OCI-LY1 (cell line): Measurements from ENCODE around the gene MLLT3.

Source experiments
- H2AFZ ChIP-seq: fragments of 200-600 bp; sonication (generic), shearing (Covaris generic); 2 replicates; pipeline ENCODE4 v1.6.0; 2014; ENCODE audit warnings: antibody characterized with exemption, mild to moderate bottlenecking, low read length
- H3F3A ChIP-seq: fragments of 200-600 bp; sonication (generic), shearing (Covaris generic); 2 replicates; pipeline ENCODE4 v1.6.0; 2014; ENCODE audit warnings: mild to moderate bottlenecking, antibody characterized with exemption, low read length, moderate library complexity; ENCODE audit not compliant: insufficient read depth
- H3K27ac ChIP-seq: fragments of 200-600 bp; sonication (generic); 2 replicates; pipeline ENCODE4 v1.5.1; 2014; ENCODE audit warnings: low read length, mixed run types, mild to moderate bottlenecking, low read depth; ENCODE audit not compliant: poor library complexity, severe bottlenecking
- H3K27me3 ChIP-seq: fragments of 200-600 bp; sonication (generic); 2 replicates; pipeline ENCODE4 v1.6.0; 2014; ENCODE audit warnings: antibody characterized with exemption, mild to moderate bottlenecking, low read length, moderate library complexity; ENCODE audit not compliant: insufficient read depth
- H3K36me3 ChIP-seq: fragments of 200-600 bp; sonication (generic); 2 replicates; pipeline ENCODE4 v1.6.1; 2014; ENCODE audit warnings: mild to moderate bottlenecking, antibody characterized with exemption, low read length, moderate library complexity, mixed read lengths; ENCODE audit not compliant: insufficient read depth
- H3K4me1 ChIP-seq: fragments of 200-600 bp; sonication (generic); 2 replicates; pipeline ENCODE4 v1.5.1; 2014; ENCODE audit warnings: mild to moderate bottlenecking, low read length, moderate library complexity; ENCODE audit not compliant: insufficient read depth, severe bottlenecking
- H3K4me2 ChIP-seq: fragments of 200-600 bp; sonication (generic), shearing (Covaris generic); 2 replicates; pipeline ENCODE4 v1.6.1; 2014; ENCODE audit warnings: low read length
- H3K4me3 ChIP-seq: fragments of 200-600 bp; sonication (generic); 2 replicates; pipeline ENCODE4 v1.5.1; 2014; ENCODE audit warnings: low read length, low read depth, mild to moderate bottlenecking, mixed read lengths; ENCODE audit not compliant: poor library complexity, severe bottlenecking
- H3K79me2 ChIP-seq: fragments of 200-600 bp; shearing (Covaris generic); 2 replicates; pipeline ENCODE4 v1.6.1; 2016; ENCODE audit warnings: mixed run types, low read length, mixed read lengths; ENCODE audit not compliant: insufficient read depth
- H3K9ac ChIP-seq: fragments of 200-600 bp; sonication (generic), shearing (Covaris generic); 2 replicates; pipeline ENCODE4 v1.6.1; 2014; ENCODE audit warnings: mild to moderate bottlenecking, low read length, mixed read lengths
- H3K9me2 ChIP-seq: fragments of 200-600 bp; sonication (generic), shearing (Covaris generic); 2 replicates; pipeline ENCODE4 v1.6.1; 2014; ENCODE audit warnings: low read depth, mild to moderate bottlenecking, low read length, mixed read lengths
- H3K9me3 ChIP-seq: fragments of 200-600 bp; shearing (Covaris generic); 2 replicates; pipeline ENCODE4 v1.6.1; 2014; ENCODE audit warnings: low read length, mixed read lengths
- H4K20me1 ChIP-seq: fragments of 200-600 bp; sonication (generic), shearing (Covaris generic); 2 replicates; pipeline ENCODE4 v1.6.0; 2016; ENCODE audit warnings: mild to moderate bottlenecking, low read length; ENCODE audit not compliant: insufficient read depth
- CTCF ChIP-seq: fragments of 200-600 bp; sonication (generic), shearing (Covaris generic); IDR thresholded peaks from 2 replicates; pipeline ENCODE4 v1.5.1; 2017; ENCODE audit warnings: mild to moderate bottlenecking, antibody characterized with exemption, low read length, moderate library complexity, mixed read lengths
- EZH2 ChIP-seq: fragments of 200-600 bp; sonication (generic), shearing (Covaris generic); IDR thresholded peaks from 2 replicates; pipeline ENCODE4 v1.8.0; 2017; ENCODE audit warnings: borderline replicate concordance, mixed run types, mild to moderate bottlenecking, antibody characterized with exemption, low read length, moderate library complexity, mixed read lengths

MLLT3 gene

GRCh38 chr9:20597862-20598261 is 24.4 kb downstream of the MLLT3 start:
- no peaks in the 10 kb centered on the region for H3K79me2 ChIP-seq
- H3K27ac ChIP-seq, result no peak overlapping the region
- H3K27me3 ChIP-seq, result no peaks in the 10 kb centered on the region
- H3F3A ChIP-seq, result no peaks in the 10 kb centered on the region
- H3K4me1 ChIP-seq, result no peaks in the 10 kb centered on the region
- no peak overlapping the region for H3K9ac ChIP-seq
- H3K36me3 ChIP-seq, result no peaks in the 10 kb centered on the region
- 0 out of 2 replicates have a peak, but pooled peaks cover 2% of the 10 kb centered on the region for H4K20me1 ChIP-seq
- H3K9me2 ChIP-seq, result no peaks in the 10 kb centered on the region
- no peaks in the 10 kb centered on the region for H3K9me3 ChIP-seq
- TF ChIP-seq CTCF (no peak), EZH2 (no peak)
- no peak overlapping the region for H3K4me3 ChIP-seq
- no peak overlapping the region for H3K4me2 ChIP-seq
- no peak overlapping the region for H2AFZ ChIP-seq

GRCh38 chr9:20594608-20595007 is 27.7 kb downstream of the MLLT3 start:
- Histone ChIP-seq H3K4me3 (no peak overlapping the region), H3F3A (no peaks in the 10 kb centered on the region), H3K27me3 (no peaks in the 10 kb centered on the region), H3K36me3 (no peaks in the 10 kb centered on the region), H3K9ac (no peak overlapping the region), H3K4me1 (no peaks in the 10 kb centered on the region), H3K9me3 (no peaks in the 10 kb centered on the region), H4K20me1 (no peaks in the 10 kb centered on the region), H3K4me2 (no peak overlapping the region), H3K27ac (no peak overlapping the region), H2AFZ (no peak overlapping the region), H3K79me2 (no peaks in the 10 kb centered on the region), H3K9me2 (no peaks in the 10 kb centered on the region)
- no peak for TF ChIP-seq CTCF
- TF ChIP-seq EZH2, result no peak

GRCh38 chr9:20593537-20593936 is 28.8 kb downstream of the MLLT3 start:
- Histone ChIP-seq H3K27ac (no peak overlapping the region), H2AFZ (no peak overlapping the region), H3K27me3 (no peaks in the 10 kb centered on the region), H3F3A (no peaks in the 10 kb centered on the region), H3K9me2 (no peaks in the 10 kb centered on the region), H3K4me3 (no peak overlapping the region), H3K4me2 (no peak overlapping the region), H4K20me1 (no peaks in the 10 kb centered on the region), H3K9me3 (no peaks in the 10 kb centered on the region), H3K9ac (no peak overlapping the region), H3K79me2 (no peaks in the 10 kb centered on the region), H3K36me3 (no peaks in the 10 kb centered on the region), H3K4me1 (no peaks in the 10 kb centered on the region)
- TF ChIP-seq CTCF (no peak), EZH2 (no peak)
